ENCODE data around the gene NBPF3. TPM values are rescaled to one million over a fixed set of nuclear protein-coding genes. Genes with fewer than 3 reads are reported as not detected.

Gene NBPF3
- total RNA-seq, 4 donors from 2014 or later: 6.4 to 16.3 (median 11.3) TPM

DNA sequence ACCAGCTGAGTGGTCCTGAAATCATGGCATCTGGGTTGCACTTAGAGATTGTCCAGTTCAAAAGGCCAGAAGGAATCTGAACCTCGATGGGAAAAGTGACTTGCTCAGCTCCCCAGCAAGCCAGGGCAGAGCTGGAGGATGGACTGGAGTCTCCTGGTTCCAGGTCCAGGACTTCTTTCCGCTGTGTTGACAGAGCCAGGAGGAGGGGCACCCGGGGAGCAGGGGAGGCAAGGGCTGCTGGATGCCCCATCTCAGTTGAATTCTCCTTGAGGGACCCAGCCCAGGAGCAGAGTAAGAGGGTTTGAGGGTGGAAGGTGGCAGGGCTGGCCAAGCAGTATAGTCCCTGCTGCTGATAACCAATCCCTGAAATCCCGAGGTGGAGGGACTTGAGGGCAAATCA lies 66.9 kb downstream of the NBPF3 start:
- no peaks in the 10 kb centered on the region for H3K9me3 ChIP-seq
- peaks cover 84% of the 10 kb centered on the region for H3K27me3 ChIP-seq
- no peak for ATAC-seq
- WGBS, 2 donors (ENCODE audit: low coverage in 1 of 2): no CpG with 5 or more reads among the region's 4 CpGs
- H3K4me1 ChIP-seq: peaks cover 0 to 14% (median 10%) of the 10 kb centered on the region in 3 donors
- TF ChIP-seq, protein P1, sequence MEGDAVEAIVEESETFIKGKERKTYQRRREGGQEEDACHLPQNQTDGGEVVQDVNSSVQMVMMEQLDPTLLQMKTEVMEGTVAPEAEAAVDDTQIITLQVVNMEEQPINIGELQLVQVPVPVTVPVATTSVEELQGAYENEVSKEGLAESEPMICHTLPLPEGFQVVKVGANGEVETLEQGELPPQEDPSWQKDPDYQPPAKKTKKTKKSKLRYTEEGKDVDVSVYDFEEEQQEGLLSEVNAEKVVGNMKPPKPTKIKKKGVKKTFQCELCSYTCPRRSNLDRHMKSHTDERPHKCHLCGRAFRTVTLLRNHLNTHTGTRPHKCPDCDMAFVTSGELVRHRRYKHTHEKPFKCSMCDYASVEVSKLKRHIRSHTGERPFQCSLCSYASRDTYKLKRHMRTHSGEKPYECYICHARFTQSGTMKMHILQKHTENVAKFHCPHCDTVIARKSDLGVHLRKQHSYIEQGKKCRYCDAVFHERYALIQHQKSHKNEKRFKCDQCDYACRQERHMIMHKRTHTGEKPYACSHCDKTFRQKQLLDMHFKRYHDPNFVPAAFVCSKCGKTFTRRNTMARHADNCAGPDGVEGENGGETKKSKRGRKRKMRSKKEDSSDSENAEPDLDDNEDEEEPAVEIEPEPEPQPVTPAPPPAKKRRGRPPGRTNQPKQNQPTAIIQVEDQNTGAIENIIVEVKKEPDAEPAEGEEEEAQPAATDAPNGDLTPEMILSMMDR (IDR thresholded peaks at IDR 0.05): no peak
- TF ChIP-seq POLR2AphosphoS5 (IDR thresholded peaks at IDR 0.05) (no peak), EP300 (IDR thresholded peaks at IDR 0.05) (no peak), POLR2A (IDR thresholded peaks at IDR 0.05) (no peak)
- H3K4me3 ChIP-seq: no peak overlapping the region
- H3K27ac ChIP-seq: no peak overlapping the region
- H3K36me3 ChIP-seq: no peaks in the 10 kb centered on the region

DNA sequence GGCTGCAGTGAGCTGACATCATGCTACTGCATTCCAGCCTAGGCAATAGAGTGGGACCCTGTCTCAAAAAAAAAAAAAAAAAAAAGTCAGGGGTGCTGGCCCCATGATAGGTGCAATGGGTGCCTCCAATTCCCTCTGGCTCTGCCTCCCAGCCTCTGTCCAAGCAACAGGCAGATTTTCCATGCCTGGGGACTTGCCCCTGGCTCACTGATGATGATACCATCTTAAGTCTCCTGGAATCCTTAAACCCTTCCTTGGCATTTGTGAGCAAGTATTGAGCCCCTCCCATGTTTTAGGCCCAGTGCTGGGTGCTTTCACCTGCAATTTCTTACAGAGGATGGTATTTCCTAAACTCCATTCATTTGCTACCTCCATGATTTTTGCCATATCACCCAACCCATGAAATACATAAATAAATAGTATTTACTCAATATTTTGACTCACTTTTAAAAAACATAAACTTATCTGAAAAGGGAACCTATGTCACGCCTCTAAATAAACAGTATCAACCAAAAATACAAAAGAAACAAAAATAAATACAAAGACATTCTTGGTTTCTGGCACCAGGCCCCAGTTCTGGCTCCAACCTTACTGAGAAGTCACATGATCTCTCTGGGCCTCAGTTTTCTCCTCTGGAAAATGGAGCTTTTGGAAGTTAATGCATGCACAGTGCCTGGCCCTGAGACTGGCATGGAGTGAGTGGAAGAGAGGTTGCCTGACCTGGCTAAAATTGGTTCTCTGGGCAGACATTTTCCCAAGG lies 67.8 kb downstream of the NBPF3 start:
- Histone ChIP-seq H3K4me1 (peaks cover 0 to 14% (median 10%) of the 10 kb centered on the region in 3 donors), H3K27me3 (peaks cover 81% of the 10 kb centered on the region), H3K36me3 (no peaks in the 10 kb centered on the region), H3K4me3 (no peak overlapping the region), H3K9me3 (no peaks in the 10 kb centered on the region), H3K27ac (no peak overlapping the region)
- ATAC-seq: no peak
- WGBS, 2 donors (ENCODE audit: low coverage in 1 of 2): 92 to 100% methylated on average over 1 of the region's 1 CpG
- TF ChIP-seq, protein P1 (IDR thresholded peaks at IDR 0.05): no peak
- TF ChIP-seq POLR2A (IDR thresholded peaks at IDR 0.05): no peak
- no peak for TF ChIP-seq POLR2AphosphoS5 (IDR thresholded peaks at IDR 0.05)
- no peak for TF ChIP-seq EP300 (IDR thresholded peaks at IDR 0.05)

DNA sequence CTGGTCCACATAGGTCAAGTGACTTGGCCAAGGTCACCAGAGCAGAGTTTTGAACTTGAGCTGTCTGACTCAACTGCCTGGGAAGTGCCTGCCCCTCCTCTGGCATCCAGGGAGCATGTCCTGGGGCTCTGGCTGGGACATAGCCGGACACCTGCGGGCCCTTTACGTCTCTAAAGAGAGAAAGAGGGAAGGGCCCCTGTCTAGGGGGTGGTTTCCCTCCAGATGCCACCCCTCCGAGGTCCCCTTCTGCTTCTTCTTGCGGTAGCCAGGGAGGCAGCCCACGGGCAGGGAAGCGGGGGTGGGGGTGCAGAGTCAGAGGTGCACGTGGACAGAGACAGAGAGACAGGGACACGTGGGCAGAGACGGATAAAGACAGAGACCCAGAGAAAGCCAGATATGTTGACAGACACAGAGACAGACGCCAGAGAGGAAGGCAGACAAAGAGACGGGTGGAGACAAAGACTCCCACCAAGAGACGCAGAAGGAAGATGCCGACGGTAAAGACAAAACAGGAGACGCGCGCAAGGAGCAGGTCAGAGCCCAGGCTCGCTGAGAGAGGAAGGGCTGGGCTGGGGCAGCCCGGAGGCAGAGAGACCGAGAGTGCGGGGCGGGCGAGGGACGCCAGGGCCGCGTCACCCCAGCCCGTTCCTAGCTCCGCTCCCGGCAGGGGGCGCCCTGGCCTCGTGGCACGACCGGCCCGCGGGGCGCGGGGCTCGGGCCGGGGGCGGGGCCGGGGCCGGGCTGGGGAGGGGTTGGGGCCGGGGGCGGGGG lies 68.8 kb downstream of the NBPF3 start:
- H3K9me3 ChIP-seq: no peaks in the 10 kb centered on the region
- ATAC-seq: peak; percentile 74
- 0 to 10% methylated on average over 4 to 13 of the region's 45 CpGs for WGBS, 2 donors (ENCODE audit: low coverage in 1 of 2)

DNA sequence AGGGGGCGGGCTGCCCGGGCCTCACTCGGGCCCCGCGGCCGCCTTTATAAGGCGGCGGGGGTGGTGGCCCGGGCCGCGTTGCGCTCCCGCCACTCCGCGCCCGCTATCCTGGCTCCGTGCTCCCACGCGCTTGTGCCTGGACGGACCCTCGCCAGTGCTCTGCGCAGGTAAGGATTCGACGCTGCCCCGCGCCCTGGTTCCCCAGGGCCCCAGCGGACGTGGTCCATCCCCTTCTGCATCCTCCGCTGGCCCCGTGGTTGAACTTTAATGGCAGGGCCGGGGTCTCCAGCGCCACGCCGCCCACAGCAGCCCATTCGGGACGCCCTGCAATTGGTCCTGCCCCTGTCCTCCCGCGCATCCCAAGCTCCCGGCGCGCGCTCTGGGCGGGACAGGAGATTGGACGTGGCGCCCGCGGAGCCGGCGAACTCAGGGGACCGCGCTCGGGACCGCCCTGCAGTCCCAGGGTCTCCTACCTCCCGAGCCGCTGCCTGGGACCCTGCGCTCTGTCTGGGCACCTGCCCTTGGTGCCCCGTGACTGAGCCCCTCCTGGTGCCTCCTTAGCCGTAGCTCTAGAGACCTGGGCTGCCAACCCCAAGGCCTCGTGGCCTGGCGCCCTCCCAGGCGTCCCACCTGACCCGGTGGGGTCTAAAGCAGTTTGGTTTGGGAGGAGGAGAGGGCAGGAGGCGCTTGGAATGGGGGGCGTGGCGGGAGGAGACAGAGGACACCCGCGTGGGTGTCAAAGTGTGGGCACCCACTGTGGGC lies 69.6 kb downstream of the NBPF3 start, which contains the start of gene ALPL:
TSS of gene ALPL (plus strand) at position 73 of the 762 bp plus-strand sequence. CDS start 44,659 bp downstream, outside the sequence.
- no CpG with 5 or more reads among the region's 67 CpGs for WGBS, 2 donors (ENCODE audit: low coverage in 1 of 2)
- Histone ChIP-seq H3K9me3 (no peaks in the 10 kb centered on the region), H3K27ac (peak within 1 kb of the TSS in 1 of 4 donors; percentile 5), H3K4me1 (peaks cover 0 to 14% (median 10%) of the 10 kb centered on the region in 3 donors), H3K36me3 (no peaks in the 10 kb centered on the region), H3K4me3 (peak within 1 kb of the TSS in 1 of 2 donors; percentile 41), H3K27me3 (peaks cover 71% of the 10 kb centered on the region)
- no peak for TF ChIP-seq POLR2AphosphoS5 (IDR thresholded peaks at IDR 0.05)
- TF ChIP-seq EP300 (IDR thresholded peaks at IDR 0.05): no peak
- peak; percentile 23 for ATAC-seq

More for the DNA sequence above, 68.8 kb downstream of the NBPF3 start:
- TF ChIP-seq, protein P1 (IDR thresholded peaks at IDR 0.05): peak in 3 of 4 experiments; percentile 20 to 72 (median 54)
- TF ChIP-seq EP300 (IDR thresholded peaks at IDR 0.05) (no peak), POLR2A (IDR thresholded peaks at IDR 0.05) (no peak)
- Histone ChIP-seq H3K4me1 (peaks cover 0 to 14% (median 10%) of the 10 kb centered on the region in 3 donors), H3K27me3 (peaks cover 78% of the 10 kb centered on the region), H3K4me3 (peak overlapping the region in 1 of 2 donors; percentile 41), H3K36me3 (no peaks in the 10 kb centered on the region), H3K27ac (peak overlapping the region in 1 of 4 donors; percentile 5)

DNA sequence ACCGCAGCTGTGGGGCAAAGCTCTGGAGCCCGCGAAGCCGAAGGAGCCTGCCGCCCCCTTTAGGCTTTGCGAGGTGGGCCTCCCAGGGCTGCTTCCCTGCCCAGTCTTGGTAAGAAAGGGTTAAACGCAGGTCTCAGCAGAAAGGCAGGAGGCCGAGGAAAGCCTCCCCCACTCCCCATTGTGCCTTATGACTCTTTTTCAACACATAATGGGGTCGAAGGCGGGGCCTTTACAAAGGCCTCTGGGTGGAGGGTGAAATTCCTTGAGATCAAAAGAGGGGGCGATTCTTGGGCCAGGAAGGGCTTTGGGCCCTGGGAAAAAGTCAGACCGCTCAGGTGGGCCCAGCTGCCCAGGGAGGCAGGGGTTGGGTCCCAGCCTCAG lies 70.2 kb downstream of the NBPF3 start:
- H3K4me3 ChIP-seq: peak overlapping the region in 1 of 2 donors; percentile 41
- ATAC-seq: no peak
- peaks cover 0 to 14% (median 10%) of the 10 kb centered on the region in 3 donors for H3K4me1 ChIP-seq
- H3K27me3 ChIP-seq: peaks cover 65% of the 10 kb centered on the region
- TF ChIP-seq EP300 (IDR thresholded peaks at IDR 0.05) (no peak), POLR2A (IDR thresholded peaks at IDR 0.05) (no peak), POLR2AphosphoS5 (IDR thresholded peaks at IDR 0.05) (no peak)
- TF ChIP-seq, protein P1 (IDR thresholded peaks at IDR 0.05): no peak
- no peaks in the 10 kb centered on the region for H3K9me3 ChIP-seq
- no peak overlapping the region for H3K27ac ChIP-seq
- no peaks in the 10 kb centered on the region for H3K36me3 ChIP-seq
- no CpG with 5 or more reads among the region's 12 CpGs for WGBS, 2 donors (ENCODE audit: low coverage in 1 of 2)

All from gastroesophageal sphincter (tissue), 4 donors.